HG03095 (cell line): ENCODE results near the gene MYO6.

Experiments
- ATAC-seq: cut with Tn5 transposase; IDR thresholded peaks from one replicate; pipeline ENCODE4 v1.9.1; 2021; ENCODE audit warnings: moderate library complexity; ENCODE audit not compliant: unreplicated experiment

Gene MYO6

DNA sequence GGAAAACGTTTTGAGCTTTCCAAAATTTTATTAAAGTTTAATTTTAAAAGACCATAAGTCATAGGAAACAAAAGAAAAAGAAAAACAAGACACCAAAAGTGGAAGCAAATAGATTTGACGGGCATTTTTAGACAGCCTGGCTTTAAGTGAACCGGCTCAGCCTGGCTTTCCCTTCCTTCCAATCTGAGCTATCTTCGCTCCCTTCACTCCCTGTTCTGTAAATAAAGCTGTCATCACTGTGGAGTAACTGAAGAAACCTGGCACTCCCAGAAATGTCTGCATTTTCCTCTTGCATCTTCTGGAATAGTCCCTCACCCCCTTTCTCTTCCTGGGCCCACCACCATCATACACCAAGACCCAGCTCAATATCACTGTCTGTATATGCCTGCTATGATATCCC lies 191.5 kb downstream of the MYO6 start:
- ATAC-seq: no peak

DNA sequence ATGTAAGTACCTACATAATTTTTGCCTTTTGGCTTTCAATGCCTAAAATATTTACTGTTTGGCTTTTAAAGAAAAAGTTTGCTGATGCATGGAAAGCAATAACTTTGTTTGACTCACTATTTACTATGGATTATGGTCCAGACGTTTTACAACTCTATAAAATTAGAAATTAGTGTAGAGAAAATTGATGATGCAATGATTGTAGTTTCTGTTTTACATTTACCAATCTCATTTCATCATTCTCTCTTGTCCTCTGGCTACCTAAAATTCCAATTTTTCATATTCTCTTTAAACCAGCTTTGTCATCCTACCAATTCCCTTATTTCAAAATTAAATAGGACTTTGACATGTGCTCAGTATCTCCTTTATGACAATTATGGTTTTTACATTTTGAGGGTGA lies 192.5 kb downstream of the MYO6 start:
- ATAC-seq: no peak

DNA sequence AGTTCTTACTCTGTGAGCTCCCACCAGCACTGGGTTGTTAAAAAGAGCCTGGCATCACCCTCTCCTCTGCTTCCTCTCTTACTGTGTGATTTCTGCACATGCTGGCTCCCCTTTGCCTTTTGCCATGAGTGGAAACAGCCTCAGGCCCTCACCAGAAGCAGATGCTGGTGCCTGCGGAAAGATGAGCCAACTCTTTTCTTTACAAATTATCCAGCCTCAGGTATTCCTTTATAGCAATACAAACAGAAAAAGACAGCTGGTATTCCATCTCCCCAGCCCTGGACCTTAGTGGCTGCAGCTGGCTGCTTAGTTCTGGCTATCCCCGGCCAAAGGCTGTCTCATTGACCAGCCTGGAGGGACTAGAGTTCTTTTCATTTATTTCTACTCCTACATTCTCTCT lies 194.3 kb downstream of the MYO6 start:
- no peak for ATAC-seq

DNA sequence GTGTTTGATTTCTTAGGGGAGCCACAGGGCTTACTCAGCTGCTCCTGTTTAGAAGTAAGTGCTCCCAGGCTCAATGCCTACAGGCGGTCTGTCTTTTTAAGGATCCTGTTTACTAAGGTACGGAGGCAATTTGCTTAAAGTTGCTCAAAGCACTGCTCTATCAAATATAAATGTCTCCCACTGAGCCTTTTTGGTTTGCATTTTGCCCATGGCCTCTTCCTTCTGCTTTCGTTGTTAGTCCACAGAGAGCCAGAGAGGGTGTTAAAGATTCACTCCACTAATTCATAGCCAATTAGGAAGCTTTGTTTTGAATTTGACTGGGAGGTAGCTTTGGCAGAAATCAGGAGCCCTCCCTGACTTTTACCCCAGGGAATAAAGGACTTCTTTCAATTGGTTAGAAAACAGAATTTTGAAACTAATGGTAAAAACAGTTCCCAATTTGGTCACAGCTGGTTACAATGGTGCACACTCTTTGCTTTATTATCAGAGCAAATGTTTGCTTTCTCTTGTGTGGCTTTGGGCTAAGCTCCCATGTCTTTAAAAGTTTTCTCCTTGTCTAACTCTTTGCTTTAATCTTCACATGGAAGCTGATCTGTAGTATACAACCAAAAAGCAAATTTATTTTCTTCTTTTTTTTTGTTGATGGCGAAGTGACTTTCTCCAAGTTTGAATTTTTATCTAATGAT lies 197.2 kb downstream of the MYO6 start:
- no peak for ATAC-seq

DNA sequence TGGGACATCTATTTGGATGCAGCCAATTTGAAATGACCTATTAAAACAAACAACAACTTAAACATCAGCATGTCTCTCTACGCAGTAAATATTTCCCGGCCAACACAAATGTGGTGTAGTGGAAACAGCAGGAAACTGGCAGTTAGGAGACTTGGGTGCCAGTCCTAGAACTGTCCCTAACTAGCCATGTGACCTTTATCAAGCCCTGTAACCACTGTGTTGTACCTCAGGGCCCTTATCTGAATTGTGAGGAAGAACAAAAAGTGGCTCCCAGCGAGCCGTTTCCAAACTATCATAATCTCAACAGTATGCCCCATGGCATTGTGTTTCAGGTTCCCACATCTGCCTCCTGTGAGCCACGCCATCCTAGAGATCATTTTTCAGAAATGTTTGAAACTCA lies 198.9 kb downstream of the MYO6 start:
- ATAC-seq: no peak

DNA sequence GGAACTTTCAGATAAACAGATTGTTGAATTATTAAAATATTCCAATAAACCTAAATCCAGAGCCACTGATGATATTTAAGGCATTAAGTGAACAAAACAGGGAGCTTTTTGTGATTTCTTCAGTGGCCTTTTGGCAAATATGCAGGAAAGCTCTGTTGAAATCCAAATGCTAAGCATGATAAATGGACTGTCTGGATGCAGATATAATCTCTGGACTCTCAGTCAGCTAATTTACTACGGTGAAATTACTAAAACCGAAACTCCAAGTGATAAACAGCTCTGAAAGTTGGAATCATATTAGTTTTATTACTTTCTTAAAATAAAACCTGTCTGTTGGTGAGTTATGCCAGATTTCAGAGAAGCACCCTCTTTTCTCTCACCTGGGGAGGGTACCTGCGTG lies 203.1 kb downstream of the MYO6 start:
- no peak for ATAC-seq

DNA sequence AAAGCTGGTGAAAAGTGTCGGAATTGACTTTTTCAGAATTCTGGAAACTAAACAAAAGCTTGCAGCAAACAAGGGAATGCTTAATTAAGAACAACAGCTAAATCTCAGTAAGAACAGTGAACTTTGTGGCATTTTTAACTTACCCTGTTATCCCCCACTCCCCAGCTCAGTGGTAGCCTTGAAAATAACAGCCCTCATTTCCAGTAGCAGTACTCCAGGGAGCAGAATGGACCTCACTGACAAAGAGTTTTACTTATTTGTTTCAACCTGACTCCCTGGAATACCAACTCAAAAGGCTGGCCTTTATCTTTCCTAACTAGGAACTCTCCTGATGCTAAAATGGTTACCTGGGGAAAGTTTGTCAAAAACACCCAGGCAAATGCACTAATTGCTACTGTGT lies 214.5 kb downstream of the MYO6 start:
- ATAC-seq: no peak

DNA sequence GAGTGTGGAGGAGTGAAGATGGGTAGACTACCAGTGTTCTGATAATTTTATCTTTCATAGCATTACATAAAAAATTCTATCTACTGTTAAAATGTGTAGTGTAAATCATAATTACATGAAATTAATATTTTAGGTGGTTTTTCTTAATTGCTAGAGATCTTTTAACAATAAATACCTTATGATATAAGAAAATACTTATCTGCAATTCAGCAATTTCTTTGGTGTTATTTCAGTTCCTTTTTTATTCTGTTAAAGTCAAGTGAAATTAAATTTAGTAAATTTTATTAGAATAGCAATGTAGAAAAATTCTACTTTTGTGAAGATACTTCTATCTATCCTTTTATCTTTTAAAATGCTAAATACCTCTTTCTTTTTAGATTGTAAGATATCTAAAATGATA lies 219.1 kb downstream of the MYO6 start:
- ATAC-seq: no peak
